GM23338 (cell line): ENCODE data around the gene TMEM14A.

Experiments used
- CREB1 ChIP-seq: fragments of 250-450 bp; sonication (Bioruptor Pico); IDR thresholded peaks from 2 replicates; pipeline ENCODE4 v1.5.0; 2020; ENCODE audit warnings: low read depth, mild to moderate bottlenecking, moderate library complexity
- CTCF ChIP-seq, 2 experiments: fragments of 200-600 bp in 1 of 2; sonication (generic) in 1 of 2; conservative IDR thresholded peaks; 2 replicates each; pipeline versions ENCODE4 v1.5.1 to v1.6.1; 2016 to 2017; ENCODE audit warnings: antibody characterized with exemption in 2 of 2, low read depth in 2 of 2, mild to moderate bottlenecking in 2 of 2, moderate library complexity in 1 of 2
- EZH2 ChIP-seq: fragments of 200-600 bp; sonication (generic); IDR thresholded peaks from one replicate; pipeline ENCODE4 v1.8.0; 2017; ENCODE audit warnings: antibody characterized with exemption, mild to moderate bottlenecking, low read depth; ENCODE audit not compliant: unreplicated experiment
- EZH2phosphoT487 ChIP-seq: fragments of 200-600 bp; sonication (generic); IDR thresholded peaks from one replicate; pipeline ENCODE4 v1.8.1; 2018; ENCODE audit warnings: antibody characterized with exemption; ENCODE audit not compliant: unreplicated experiment
- JUNB ChIP-seq: IDR thresholded peaks from one replicate; pipeline ENCODE4 v1.6.1; 2016; ENCODE audit warnings: antibody characterized with exemption; ENCODE audit not compliant: unreplicated experiment
- POLR2AphosphoS5 ChIP-seq: IDR thresholded peaks from 2 replicates; pipeline ENCODE4 v1.6.1; 2016; ENCODE audit warnings: antibody characterized with exemption, low read depth
- REST ChIP-seq: IDR thresholded peaks from one replicate; pipeline ENCODE4 v1.6.1; 2018; ENCODE audit warnings: antibody characterized with exemption; ENCODE audit not compliant: unreplicated experiment
- STAT1 ChIP-seq: IDR thresholded peaks from one replicate; pipeline ENCODE4 v1.6.1; 2016; ENCODE audit warnings: antibody characterized with exemption; ENCODE audit not compliant: unreplicated experiment
- ZNF331 ChIP-seq: fragments of 250-450 bp; sonication (Bioruptor Pico); IDR thresholded peaks from 2 replicates; pipeline ENCODE4 v1.5.0; 2020; ENCODE audit warnings: low read depth, mild to moderate bottlenecking, moderate library complexity
- ZNF462 ChIP-seq: fragments of 250-450 bp; sonication (Bioruptor Pico); IDR thresholded peaks from 2 replicates; pipeline ENCODE4 v1.5.0; 2020; ENCODE audit warnings: mild to moderate bottlenecking, moderate library complexity

- TF ChIP-seq CTCF (conservative IDR thresholded peaks at IDR 0.05; ENCODE audit: low read depth in 2 of 2) (no peak), POLR2AphosphoS5 (no peak), EZH2phosphoT487 (no peak), EZH2 (no peak), STAT1 (no peak), REST (no peak), ZNF331 (no peak), CREB1 (no peak), JUNB (no peak), ZNF462 (CRISPR knock-in tag) (no peak)
Observed at GRCh38 chr6:52649536-52650160, 21.3 kb upstream of the TMEM14A start.
